Astrocyte (in vitro differentiated cells and primary cell): ENCODE results near the gene CYBB. TPM values are rescaled to one million over a fixed set of nuclear protein-coding genes. Genes with fewer than 3 reads are reported as not detected.

ENCODE experiments used
- DNase-seq: peaks from one replicate; pipeline ENCODE4 v3.0.0-alpha.2; 2010; ENCODE audit warnings: low read depth
- FAIRE-seq: peaks from 2 replicates; lab custom pipeline; 2011; peaks lifted over from hg19 to GRCh38; lab: Jason Lieb, UNC
- H2AFZ ChIP-seq: 2 replicates; pipeline ENCODE4 v1.6.0; 2012; ENCODE audit warnings: low read depth, low read length, inconsistent platforms
- H3K27ac ChIP-seq: 2 replicates; pipeline ENCODE4 v1.5.1; 2011; ENCODE audit warnings: low read depth, low read length, inconsistent platforms
- H3K27me3 ChIP-seq: 2 replicates; pipeline ENCODE4 v1.6.0; 2011; ENCODE audit warnings: low read length, inconsistent platforms; ENCODE audit not compliant: insufficient read depth
- H3K36me3 ChIP-seq: 2 replicates; pipeline ENCODE4 v1.5.1; 2011; ENCODE audit warnings: low read length, inconsistent platforms; ENCODE audit not compliant: insufficient read depth
- H3K4me1 ChIP-seq: 2 replicates; pipeline ENCODE4 v1.5.1; 2011; ENCODE audit warnings: low read length, inconsistent platforms; ENCODE audit not compliant: insufficient read depth
- H3K4me2 ChIP-seq: 2 replicates; pipeline ENCODE4 v1.6.0; 2012; ENCODE audit warnings: low read length, inconsistent platforms
- H3K4me3 ChIP-seq: 2 replicates; pipeline ENCODE4 v1.5.1; 2011; ENCODE audit warnings: low read depth, mild to moderate bottlenecking, low read length, inconsistent platforms; ENCODE audit not compliant: insufficient read depth
- H3K79me2 ChIP-seq: 2 replicates; pipeline ENCODE4 v1.6.0; 2012; ENCODE audit warnings: mild to moderate bottlenecking, low read length, inconsistent platforms; ENCODE audit not compliant: insufficient read depth
- H3K9ac ChIP-seq: 2 replicates; pipeline ENCODE4 v1.6.0; 2012; ENCODE audit warnings: mild to moderate bottlenecking, low read length, inconsistent platforms
- H3K9me3 ChIP-seq: 2 replicates; pipeline ENCODE4 v1.5.1; 2012; ENCODE audit warnings: low read depth, mild to moderate bottlenecking, low read length, inconsistent platforms; ENCODE audit not compliant: insufficient read depth
- H4K20me1 ChIP-seq: 2 replicates; pipeline ENCODE4 v1.6.0; 2012; ENCODE audit warnings: low read length, inconsistent platforms; ENCODE audit not compliant: insufficient read depth
- H3K27ac Mint-ChIP-seq: one replicate; pipeline ENCODE4 v1.8.0; 2021; ENCODE audit warnings: mild to moderate bottlenecking, mixed read lengths; ENCODE audit not compliant: unreplicated experiment
- H3K27me3 Mint-ChIP-seq: one replicate; pipeline ENCODE4 v1.8.0; 2021; ENCODE audit warnings: low read depth, mixed read lengths; ENCODE audit not compliant: unreplicated experiment
- H3K36me3 Mint-ChIP-seq: one replicate; pipeline ENCODE4 v1.8.0; 2021; ENCODE audit warnings: low read depth, mixed read lengths; ENCODE audit not compliant: unreplicated experiment
- H3K4me1 Mint-ChIP-seq: one replicate; pipeline ENCODE4 v1.8.0; 2021; ENCODE audit warnings: low read depth, mixed read lengths; ENCODE audit not compliant: unreplicated experiment
- H3K4me3 Mint-ChIP-seq: one replicate; pipeline ENCODE4 v1.8.0; 2021; ENCODE audit warnings: mild to moderate bottlenecking, moderate library complexity, mixed read lengths; ENCODE audit not compliant: unreplicated experiment
- H3K9me3 Mint-ChIP-seq: one replicate; pipeline ENCODE4 v1.8.0; 2021; ENCODE audit warnings: mild to moderate bottlenecking, mixed read lengths; ENCODE audit not compliant: unreplicated experiment
- EZH2 ChIP-seq: IDR thresholded peaks from 2 replicates; pipeline ENCODE4 v1.6.1; 2012; ENCODE audit warnings: mild to moderate bottlenecking, low read length, inconsistent platforms; ENCODE audit not compliant: insufficient read depth
- total RNA-seq: library from RNA; stranded (reverse); gene quantifications from 2 replicates; pipeline ENCODE4 v1.2.1, GENCODE V29; 2021
- TF ChIP-seq, protein P1 (sequence below): IDR thresholded peaks from 2 replicates; pipeline ENCODE4 v1.5.1; 2011; ENCODE audit warnings: low read depth, mild to moderate bottlenecking, inconsistent platforms, low read length, moderate library complexity; ENCODE audit not compliant: insufficient read depth

CYBB gene
- total RNA-seq, 1 donor from 2014 or later, result not detected

DNA sequence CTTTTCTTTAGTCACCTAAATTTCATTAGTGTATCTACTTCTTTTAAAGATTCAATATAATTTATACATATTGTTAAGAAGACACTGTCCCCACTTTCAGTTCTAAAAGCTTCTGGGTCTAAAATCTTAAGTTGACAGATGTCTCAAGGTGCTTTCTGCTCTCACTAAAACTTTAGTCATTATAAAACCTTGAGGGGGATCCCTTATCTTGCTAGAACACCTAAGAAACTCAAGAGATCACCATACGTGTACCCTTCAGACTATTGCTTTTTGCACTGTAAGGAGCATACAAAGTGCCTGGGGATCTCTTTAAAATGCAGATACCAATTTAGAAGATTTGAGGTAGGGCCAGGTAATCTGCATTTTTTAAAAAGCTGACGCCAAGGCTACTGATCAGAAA, 30.1 kb downstream of the CYBB start:
- no peaks in the 10 kb centered on the region for H3K9me3 Mint-ChIP-seq
- TF ChIP-seq EZH2, result no peak
- TF ChIP-seq, protein P1, sequence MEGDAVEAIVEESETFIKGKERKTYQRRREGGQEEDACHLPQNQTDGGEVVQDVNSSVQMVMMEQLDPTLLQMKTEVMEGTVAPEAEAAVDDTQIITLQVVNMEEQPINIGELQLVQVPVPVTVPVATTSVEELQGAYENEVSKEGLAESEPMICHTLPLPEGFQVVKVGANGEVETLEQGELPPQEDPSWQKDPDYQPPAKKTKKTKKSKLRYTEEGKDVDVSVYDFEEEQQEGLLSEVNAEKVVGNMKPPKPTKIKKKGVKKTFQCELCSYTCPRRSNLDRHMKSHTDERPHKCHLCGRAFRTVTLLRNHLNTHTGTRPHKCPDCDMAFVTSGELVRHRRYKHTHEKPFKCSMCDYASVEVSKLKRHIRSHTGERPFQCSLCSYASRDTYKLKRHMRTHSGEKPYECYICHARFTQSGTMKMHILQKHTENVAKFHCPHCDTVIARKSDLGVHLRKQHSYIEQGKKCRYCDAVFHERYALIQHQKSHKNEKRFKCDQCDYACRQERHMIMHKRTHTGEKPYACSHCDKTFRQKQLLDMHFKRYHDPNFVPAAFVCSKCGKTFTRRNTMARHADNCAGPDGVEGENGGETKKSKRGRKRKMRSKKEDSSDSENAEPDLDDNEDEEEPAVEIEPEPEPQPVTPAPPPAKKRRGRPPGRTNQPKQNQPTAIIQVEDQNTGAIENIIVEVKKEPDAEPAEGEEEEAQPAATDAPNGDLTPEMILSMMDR, result no peak
- Histone ChIP-seq H3K79me2 (no peaks in the 10 kb centered on the region), H3K4me2 (no peak overlapping the region), H3K4me1 (no peaks in the 10 kb centered on the region), H3K9me3 (no peaks in the 10 kb centered on the region), H3K9ac (no peak overlapping the region), H3K36me3 (no peaks in the 10 kb centered on the region), H4K20me1 (no peaks in the 10 kb centered on the region), H3K4me3 (no peak overlapping the region), H3K27me3 (no peaks in the 10 kb centered on the region), H2AFZ (no peak overlapping the region), H3K27ac (no peak overlapping the region)
- no peak overlapping the region for H3K4me3 Mint-ChIP-seq
- FAIRE-seq (no peak), DNase-seq (no peak)
- H3K36me3 Mint-ChIP-seq, result no peaks in the 10 kb centered on the region
- H3K27ac Mint-ChIP-seq, result no peak overlapping the region
- no peaks in the 10 kb centered on the region for H3K4me1 Mint-ChIP-seq
- no peaks in the 10 kb centered on the region for H3K27me3 Mint-ChIP-seq

GRCh38 chrX:37812110-37812509, 32.3 kb downstream of the CYBB start:
- no peaks in the 10 kb centered on the region for H3K27me3 ChIP-seq
- no peak overlapping the region for H3K4me2 ChIP-seq
- no peaks in the 10 kb centered on the region for H3K36me3 ChIP-seq
- no peak for DNase-seq
- Mint-ChIP-seq H3K27me3 (peaks cover 1% of the 10 kb centered on the region), H3K9me3 (no peaks in the 10 kb centered on the region), H3K4me3 (no peak overlapping the region), H3K27ac (no peak overlapping the region), H3K4me1 (peaks cover 1% of the 10 kb centered on the region), H3K36me3 (no peaks in the 10 kb centered on the region)
- FAIRE-seq, result no peak
- H3K9me3 ChIP-seq, result no peaks in the 10 kb centered on the region
- no peak for TF ChIP-seq EZH2
- TF ChIP-seq, protein P1, result no peak
- H4K20me1 ChIP-seq, result no peaks in the 10 kb centered on the region
- no peaks in the 10 kb centered on the region for H3K4me1 ChIP-seq
- H3K9ac ChIP-seq, result no peak overlapping the region
- H3K79me2 ChIP-seq, result no peaks in the 10 kb centered on the region
- H2AFZ ChIP-seq, result no peak overlapping the region
- no peak overlapping the region for H3K27ac ChIP-seq
- H3K4me3 ChIP-seq, result no peak overlapping the region

DNA sequence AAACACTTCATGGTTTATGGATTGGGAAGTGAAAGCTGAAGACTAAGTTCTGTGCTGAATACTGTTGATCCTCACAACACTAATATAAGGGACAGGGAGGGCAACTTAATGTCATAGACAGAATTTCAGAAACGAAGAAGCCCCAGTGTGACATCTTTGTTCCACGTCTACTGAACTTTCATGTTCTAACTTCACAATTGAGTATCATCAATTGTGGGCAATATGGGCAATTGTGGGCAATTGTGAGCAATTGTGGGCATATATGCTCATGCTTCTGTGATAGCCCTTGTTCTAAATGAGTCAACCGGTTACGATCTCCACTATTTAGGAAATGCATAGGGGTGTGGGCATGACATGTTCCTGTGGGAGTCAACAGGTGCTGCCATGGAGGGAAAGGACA, 33.7 kb downstream of the CYBB start:
- no peaks in the 10 kb centered on the region for H3K27me3 ChIP-seq
- no peak overlapping the region for H2AFZ ChIP-seq
- H3K4me3 Mint-ChIP-seq, result no peak overlapping the region
- no peaks in the 10 kb centered on the region for H3K36me3 ChIP-seq
- H3K27ac ChIP-seq, result no peak overlapping the region
- H3K4me1 Mint-ChIP-seq, result peaks cover 1% of the 10 kb centered on the region
- no peaks in the 10 kb centered on the region for H3K79me2 ChIP-seq
- H3K9me3 ChIP-seq, result no peaks in the 10 kb centered on the region
- H4K20me1 ChIP-seq, result no peaks in the 10 kb centered on the region
- FAIRE-seq (peak; percentile 39), DNase-seq (no peak)
- H3K27me3 Mint-ChIP-seq, result peaks cover 1% of the 10 kb centered on the region
- no peak overlapping the region for H3K9ac ChIP-seq
- TF ChIP-seq EZH2, result no peak
- TF ChIP-seq, protein P1, result no peak
- H3K4me1 ChIP-seq, result no peaks in the 10 kb centered on the region
- H3K4me2 ChIP-seq, result no peak overlapping the region
- no peaks in the 10 kb centered on the region for H3K9me3 Mint-ChIP-seq
- H3K27ac Mint-ChIP-seq, result no peak overlapping the region
- H3K4me3 ChIP-seq, result no peak overlapping the region
- H3K36me3 Mint-ChIP-seq, result no peaks in the 10 kb centered on the region
